CD4-positive, alpha-beta T cell treated with Interleukin-6 at 100 ng/mL for 8 hours (primary cell): ENCODE results near the gene ZBTB20.

Experiments used
- DNase-seq: peaks from one replicate; pipeline ENCODE4 v3.0.0-alpha.2; 2020; ENCODE audit warnings: mixed read lengths, low spot score

The ZBTB20 gene

GRCh38 chr3:115087512-115087911, 59.6 kb downstream of the ZBTB20 start:
- no peak for DNase-seq

- no peak for DNase-seq
These were observed 60.7 kb downstream of the ZBTB20 start for GRCh38 chr3:115086344-115086743.

- DNase-seq, result no peak
These were observed 61.8 kb downstream of the ZBTB20 start for GRCh38 chr3:115085197-115085865.

GRCh38 chr3:115084686-115085085, 62.4 kb downstream of the ZBTB20 start:
- DNase-seq, result no peak

GRCh38 chr3:115082260-115082659, 64.8 kb downstream of the ZBTB20 start:
- no peak for DNase-seq

GRCh38 chr3:115081444-115081843, 65.6 kb downstream of the ZBTB20 start:
- no peak for DNase-seq

- DNase-seq, result no peak
These were observed 69.4 kb downstream of the ZBTB20 start for GRCh38 chr3:115077501-115078250.

GRCh38 chr3:115074502-115074901, 72.6 kb downstream of the ZBTB20 start:
- DNase-seq, result no peak

GRCh38 chr3:115072265-115073021, 74.6 kb downstream of the ZBTB20 start:
- DNase-seq, result no peak

- no peak for DNase-seq
These were observed 75.5 kb downstream of the ZBTB20 start for GRCh38 chr3:115071601-115072000.

- no peak for DNase-seq
These were observed 75.9 kb downstream of the ZBTB20 start for GRCh38 chr3:115071166-115071565.

- DNase-seq, result no peak
These were observed 78.3 kb downstream of the ZBTB20 start for GRCh38 chr3:115068799-115069198.

GRCh38 chr3:115062412-115062956, 84.6 kb downstream of the ZBTB20 start:
- no peak for DNase-seq

- no peak for DNase-seq
These were observed 85.1 kb downstream of the ZBTB20 start for GRCh38 chr3:115062009-115062408.

GRCh38 chr3:115052906-115053305, 94.2 kb downstream of the ZBTB20 start:
- no peak for DNase-seq

- DNase-seq, result no peak
These were observed 104.7 kb downstream of the ZBTB20 start for GRCh38 chr3:115042351-115042750.

GRCh38 chr3:115040673-115041286, 106.3 kb downstream of the ZBTB20 start:
- peak; percentile 29 for DNase-seq

- no peak for DNase-seq
These were observed 106.8 kb downstream of the ZBTB20 start for GRCh38 chr3:115040246-115040645.

- DNase-seq, result no peak
These were observed 108.3 kb downstream of the ZBTB20 start for GRCh38 chr3:115038817-115039216.

GRCh38 chr3:115022835-115023398, 124.2 kb downstream of the ZBTB20 start:
- DNase-seq, result no peak

GRCh38 chr3:115022199-115022598, 124.9 kb downstream of the ZBTB20 start:
- DNase-seq, result no peak

GRCh38 chr3:115021061-115021460, 126.0 kb downstream of the ZBTB20 start:
- DNase-seq, result no peak
